ENCODE results near the gene GLRX5. TPM values are rescaled to one million over a fixed set of nuclear protein-coding genes. Genes with fewer than 3 reads are reported as not detected.
"Not testable (repeated sequence)": the region's sequence is repeated elsewhere in the genome, so short reads cannot be mapped to it uniquely, and the experiment has no call there.

GLRX5 gene
- total RNA-seq, 1 donor from 2014 or later: 59.4 TPM

DNA sequence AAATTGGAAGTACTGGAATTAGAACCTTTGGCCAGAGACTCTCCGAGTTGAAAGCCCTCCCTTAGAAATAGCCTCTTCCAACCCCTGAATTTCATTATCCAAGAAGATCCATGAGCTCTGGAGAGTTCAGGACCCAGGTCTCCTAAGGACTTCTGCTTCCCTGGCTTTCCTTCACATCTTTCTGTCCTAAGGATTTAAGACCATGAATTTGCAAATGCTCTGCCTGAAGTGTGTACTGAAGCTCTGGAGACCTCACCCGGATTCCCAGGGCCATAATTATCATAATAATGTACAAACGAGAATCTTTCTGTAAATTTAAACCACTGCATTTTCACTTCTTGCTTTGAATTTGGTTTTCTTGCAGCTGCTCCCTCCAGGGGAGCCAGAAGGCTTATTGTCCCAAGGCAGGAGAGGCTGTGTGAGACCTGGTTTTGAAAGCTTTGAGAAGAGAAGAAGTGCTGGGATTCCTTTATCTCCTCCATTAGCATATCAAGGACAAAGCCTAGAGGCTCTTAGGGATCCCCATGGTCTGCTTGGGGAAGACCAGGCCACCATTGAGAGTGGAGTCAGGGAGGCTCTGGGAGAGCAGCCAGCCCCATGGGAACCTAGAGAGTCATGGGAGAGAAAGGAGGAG is 41.1 kb downstream of the GLRX5 start:
- TF ChIP-seq, protein P1, sequence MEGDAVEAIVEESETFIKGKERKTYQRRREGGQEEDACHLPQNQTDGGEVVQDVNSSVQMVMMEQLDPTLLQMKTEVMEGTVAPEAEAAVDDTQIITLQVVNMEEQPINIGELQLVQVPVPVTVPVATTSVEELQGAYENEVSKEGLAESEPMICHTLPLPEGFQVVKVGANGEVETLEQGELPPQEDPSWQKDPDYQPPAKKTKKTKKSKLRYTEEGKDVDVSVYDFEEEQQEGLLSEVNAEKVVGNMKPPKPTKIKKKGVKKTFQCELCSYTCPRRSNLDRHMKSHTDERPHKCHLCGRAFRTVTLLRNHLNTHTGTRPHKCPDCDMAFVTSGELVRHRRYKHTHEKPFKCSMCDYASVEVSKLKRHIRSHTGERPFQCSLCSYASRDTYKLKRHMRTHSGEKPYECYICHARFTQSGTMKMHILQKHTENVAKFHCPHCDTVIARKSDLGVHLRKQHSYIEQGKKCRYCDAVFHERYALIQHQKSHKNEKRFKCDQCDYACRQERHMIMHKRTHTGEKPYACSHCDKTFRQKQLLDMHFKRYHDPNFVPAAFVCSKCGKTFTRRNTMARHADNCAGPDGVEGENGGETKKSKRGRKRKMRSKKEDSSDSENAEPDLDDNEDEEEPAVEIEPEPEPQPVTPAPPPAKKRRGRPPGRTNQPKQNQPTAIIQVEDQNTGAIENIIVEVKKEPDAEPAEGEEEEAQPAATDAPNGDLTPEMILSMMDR (conservative IDR thresholded peaks at IDR 0.05): no peak
- Mint-ChIP-seq H3K4me3 (no peak overlapping the region), H3K36me3 (no peaks in the 10 kb centered on the region), H3K27me3 (peaks cover 13% of the 10 kb centered on the region), H3K9me3 (no peaks in the 10 kb centered on the region), H3K27ac (no peak overlapping the region), H3K4me1 (ENCODE audit: unreplicated experiment) (no peaks in the 10 kb centered on the region)
- DNase-seq (ENCODE audit: extremely low spot score, unreplicated experiment): no peak

DNA sequence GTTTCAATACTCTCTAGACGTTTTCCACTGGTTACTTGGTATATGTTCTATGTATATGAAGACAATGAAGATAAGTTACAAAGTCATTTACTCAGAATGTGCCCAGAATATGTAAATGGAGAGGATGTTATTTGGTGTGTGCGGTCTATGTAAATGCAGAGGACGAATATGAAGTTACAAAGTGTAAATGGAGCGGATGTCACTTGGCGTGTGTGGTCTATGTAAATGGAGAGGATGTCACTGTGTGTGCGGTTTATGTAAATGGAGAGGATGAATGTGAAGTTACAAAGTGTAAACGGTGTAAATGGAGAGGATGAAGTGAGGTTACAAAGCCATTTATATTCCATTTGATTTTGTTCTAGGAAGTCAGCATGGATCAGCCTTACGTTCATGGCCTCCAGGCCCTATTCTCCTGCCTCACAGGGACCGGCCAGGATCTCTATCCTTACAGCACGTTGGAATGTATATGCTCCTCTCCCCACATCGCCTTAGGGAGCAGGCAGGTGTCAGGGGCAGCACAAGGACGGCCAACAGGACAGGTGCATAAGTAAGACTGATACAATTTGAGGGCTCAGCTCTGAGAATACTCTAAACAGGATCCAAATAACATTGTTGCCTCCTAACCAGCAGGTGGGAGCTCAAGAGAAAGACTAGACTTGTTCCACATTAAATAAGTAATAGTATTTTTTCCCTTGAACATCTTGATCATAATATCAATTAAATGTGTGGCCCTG is 42.4 kb downstream of the GLRX5 start:
- no peak overlapping the region for H3K4me3 Mint-ChIP-seq
- no peak for DNase-seq (ENCODE audit: extremely low spot score, unreplicated experiment)
- H3K36me3 Mint-ChIP-seq: no peaks in the 10 kb centered on the region
- H3K9me3 Mint-ChIP-seq: no peaks in the 10 kb centered on the region
- no peak overlapping the region for H3K27ac Mint-ChIP-seq
- H3K4me1 Mint-ChIP-seq (ENCODE audit: unreplicated experiment): no peaks in the 10 kb centered on the region
- H3K27me3 Mint-ChIP-seq: peaks cover 13% of the 10 kb centered on the region
- TF ChIP-seq, protein P1 (conservative IDR thresholded peaks at IDR 0.05): no peak

DNA sequence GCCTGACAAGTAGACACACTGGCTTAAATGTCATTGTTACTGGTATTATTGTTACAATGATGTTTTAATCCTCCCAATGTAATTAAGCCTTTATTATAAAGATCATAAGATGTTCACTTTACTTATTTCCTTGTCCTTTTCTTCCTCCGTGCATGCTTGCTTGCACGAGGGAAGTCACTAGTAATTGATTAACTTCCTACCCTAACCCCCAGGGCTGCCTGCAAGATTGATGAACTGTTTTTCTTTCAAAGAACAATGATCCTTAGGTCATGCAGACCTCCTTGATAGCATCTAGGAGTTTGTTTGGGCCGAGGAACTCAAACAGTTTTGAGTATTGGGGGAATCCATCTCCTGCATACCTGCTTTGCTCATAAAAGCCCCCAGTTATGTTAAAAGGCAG is 43.0 kb downstream of the GLRX5 start:
- DNase-seq (ENCODE audit: extremely low spot score, unreplicated experiment): no peak
- Mint-ChIP-seq H3K27ac (no peak overlapping the region), H3K4me3 (no peak overlapping the region), H3K9me3 (no peaks in the 10 kb centered on the region), H3K27me3 (peaks cover 13% of the 10 kb centered on the region), H3K36me3 (no peaks in the 10 kb centered on the region), H3K4me1 (ENCODE audit: unreplicated experiment) (no peaks in the 10 kb centered on the region)
- TF ChIP-seq, protein P1 (conservative IDR thresholded peaks at IDR 0.05): no peak

DNA sequence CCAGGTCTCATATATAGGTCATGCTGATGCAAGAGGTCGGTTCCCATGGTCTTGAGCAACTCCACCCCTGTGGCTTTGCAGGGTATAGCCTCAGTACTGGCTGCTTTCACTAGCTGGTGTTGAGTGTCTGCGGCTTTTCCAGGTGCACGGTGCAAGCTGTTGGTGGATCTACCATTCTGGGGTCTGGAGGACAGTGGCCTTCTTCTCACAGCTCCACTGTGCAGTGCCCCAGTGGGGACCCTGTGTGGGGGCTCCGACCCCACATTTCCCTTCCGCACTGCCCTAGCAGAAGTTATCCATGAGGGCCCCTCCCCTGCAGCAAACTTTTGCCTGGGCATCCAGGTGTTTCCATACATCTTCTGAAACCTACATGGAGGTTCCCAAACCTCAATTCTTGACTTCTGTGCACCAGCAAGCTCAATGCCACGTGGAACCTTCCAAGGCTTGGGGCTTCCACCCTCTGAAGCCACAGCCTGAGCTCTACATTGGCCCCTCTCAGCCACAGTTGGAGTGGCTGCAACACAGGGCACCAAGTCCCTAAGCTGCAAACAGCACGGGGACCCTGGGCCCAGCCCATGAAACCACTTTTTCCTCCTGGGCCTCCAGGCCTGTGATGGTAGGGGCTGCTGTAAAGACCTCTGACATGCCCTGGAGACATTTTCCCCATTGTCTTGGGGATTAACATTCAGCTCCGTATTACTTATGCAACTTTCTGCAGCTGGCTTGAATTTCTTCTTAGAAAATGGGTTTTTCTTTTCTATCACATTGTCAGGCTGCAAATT is 49.2 kb downstream of the GLRX5 start:
- H3K36me3 Mint-ChIP-seq; DNase-seq (ENCODE audit: extremely low spot score, unreplicated experiment); H3K27ac Mint-ChIP-seq; H3K4me1 Mint-ChIP-seq (ENCODE audit: unreplicated experiment); H3K4me3 Mint-ChIP-seq: not testable (repeated sequence)
- H3K9me3 Mint-ChIP-seq: peaks cover 11% of the 10 kb centered on the region
- H3K27me3 Mint-ChIP-seq: peaks cover 14% of the 10 kb centered on the region

DNA sequence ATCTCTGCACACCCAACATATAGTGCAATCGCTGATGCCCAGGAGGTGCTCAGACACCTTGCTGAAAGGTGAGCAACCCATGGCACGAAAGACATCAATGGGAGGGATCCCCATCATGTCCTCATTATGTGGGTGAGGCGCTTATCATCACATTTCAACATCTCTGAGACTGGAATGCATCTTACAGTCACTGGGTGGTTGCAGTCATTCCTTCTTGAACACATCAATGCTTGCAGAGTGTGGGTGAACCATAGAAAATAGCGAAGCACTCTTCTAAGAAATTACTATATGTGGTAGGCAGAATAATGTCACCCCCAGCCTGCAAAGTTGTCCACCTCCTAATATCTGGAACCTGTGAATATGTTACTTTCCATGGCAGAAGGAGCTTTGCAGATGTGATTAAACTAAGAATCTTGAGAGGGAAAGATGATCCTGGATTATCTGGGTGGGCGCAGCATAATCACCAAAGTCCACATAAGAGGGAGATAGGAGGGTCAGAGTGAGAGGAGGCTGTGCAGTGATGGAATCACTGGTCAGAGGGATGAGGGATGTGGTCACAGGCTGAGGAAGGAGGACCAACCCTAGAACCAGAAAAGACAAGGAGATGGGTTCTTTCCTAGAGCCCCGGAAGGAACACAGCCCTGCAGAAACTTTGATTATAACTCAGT is 51.2 kb downstream of the GLRX5 start:
- TF ChIP-seq, protein P1 (conservative IDR thresholded peaks at IDR 0.05): no peak
- Mint-ChIP-seq H3K27me3 (peaks cover 11% of the 10 kb centered on the region), H3K4me3 (no peak overlapping the region), H3K9me3 (peaks cover 11% of the 10 kb centered on the region), H3K27ac (no peak overlapping the region), H3K36me3 (no peaks in the 10 kb centered on the region), H3K4me1 (ENCODE audit: unreplicated experiment) (no peaks in the 10 kb centered on the region)
- no peak for DNase-seq (ENCODE audit: extremely low spot score, unreplicated experiment)

DNA sequence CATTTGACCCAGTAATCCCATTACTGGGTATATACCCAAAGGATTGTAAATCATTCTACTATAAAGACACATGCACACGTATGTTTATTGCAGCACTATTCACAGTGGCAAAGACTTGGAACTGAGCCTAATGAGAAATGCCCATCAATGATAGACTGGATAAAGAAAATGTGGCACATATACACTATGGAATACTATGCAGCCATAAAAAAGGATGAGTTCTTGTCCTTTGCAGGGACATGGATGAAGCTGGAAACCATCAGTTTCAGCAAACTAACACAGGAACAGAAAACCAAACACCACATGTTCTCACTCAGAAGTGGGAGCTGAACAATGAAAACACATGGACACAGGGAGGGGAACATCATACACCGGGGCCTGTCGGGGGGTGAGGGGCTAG is 56.3 kb downstream of the GLRX5 start:
- H3K4me1 Mint-ChIP-seq (ENCODE audit: unreplicated experiment): not testable (repeated sequence)

More for the DNA sequence above, 56.3 kb downstream of the GLRX5 start:
- H3K36me3 Mint-ChIP-seq; DNase-seq (ENCODE audit: extremely low spot score, unreplicated experiment); H3K9me3 Mint-ChIP-seq; H3K27ac Mint-ChIP-seq; H3K27me3 Mint-ChIP-seq; H3K4me3 Mint-ChIP-seq: not testable (repeated sequence)

Other genes starting within 250 kb of the GLRX5 start
- gene CLMN, start 215.1 kb upstream of the GLRX5 start, total RNA-seq (ENCODE audit: low replicate concordance): 10.2 and 23.0 TPM in 2 replicates
- gene SYNE3, start 18.4 kb upstream of the GLRX5 start, total RNA-seq (ENCODE audit: low replicate concordance): 0.65 and 2.9 TPM in 2 replicates
- not detected in 2 replicates for gene TCL1B, start 151.4 kb downstream of the GLRX5 start, total RNA-seq (ENCODE audit: low replicate concordance)
- not detected in 2 replicates for gene TCL1A, start 179.1 kb downstream of the GLRX5 start, total RNA-seq (ENCODE audit: low replicate concordance)

Measured in type B pancreatic cell (in vitro differentiated cells).